SK-N-DZ (cell line): ENCODE results near the gene UQCC3.
"Not testable (repeated sequence)": the region's sequence is repeated elsewhere in the genome, so short reads cannot be mapped to it uniquely, and the experiment has no call there.

ENCODE experiments used
- DNase-seq: peaks from one replicate; pipeline ENCODE4 v3.0.0-alpha.2; 2015; ENCODE audit warnings: low spot score

The UQCC3 gene

GRCh38 chr11:62665599-62666258 is 5.7 kb upstream of the UQCC3 start:
- peak; percentile 40 for DNase-seq

DNA sequence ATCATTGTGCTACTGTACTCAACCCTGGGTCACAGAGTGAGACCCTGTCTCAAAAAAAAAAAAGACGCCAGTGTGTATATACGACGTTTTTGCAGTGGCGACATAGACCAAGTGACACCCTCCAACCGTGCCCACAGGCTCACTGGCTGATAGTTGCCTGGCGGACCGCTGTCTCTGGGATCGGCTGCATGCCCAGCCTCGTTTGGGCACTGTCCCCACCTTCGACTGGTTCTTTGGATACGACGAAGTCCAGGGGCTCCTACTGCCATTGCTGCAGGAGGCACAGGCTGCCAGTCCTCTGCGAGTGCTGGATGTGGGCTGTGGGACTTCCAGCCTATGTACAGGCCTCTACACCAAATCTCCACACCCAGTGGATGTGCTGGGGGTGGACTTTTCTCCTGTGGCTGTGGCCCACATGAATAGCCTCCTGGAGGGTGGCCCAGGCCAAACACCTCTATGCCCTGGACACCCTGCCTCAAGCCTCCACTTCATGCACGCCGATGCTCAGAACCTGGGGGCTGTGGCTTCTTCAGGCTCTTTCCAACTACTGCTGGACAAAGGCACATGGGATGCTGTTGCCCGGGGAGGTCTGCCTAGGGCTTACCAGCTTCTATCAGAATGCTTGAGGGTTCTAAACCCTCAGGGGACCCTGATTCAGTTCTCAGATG is 5.1 kb upstream of the UQCC3 start:
- DNase-seq, result no peak

DNA sequence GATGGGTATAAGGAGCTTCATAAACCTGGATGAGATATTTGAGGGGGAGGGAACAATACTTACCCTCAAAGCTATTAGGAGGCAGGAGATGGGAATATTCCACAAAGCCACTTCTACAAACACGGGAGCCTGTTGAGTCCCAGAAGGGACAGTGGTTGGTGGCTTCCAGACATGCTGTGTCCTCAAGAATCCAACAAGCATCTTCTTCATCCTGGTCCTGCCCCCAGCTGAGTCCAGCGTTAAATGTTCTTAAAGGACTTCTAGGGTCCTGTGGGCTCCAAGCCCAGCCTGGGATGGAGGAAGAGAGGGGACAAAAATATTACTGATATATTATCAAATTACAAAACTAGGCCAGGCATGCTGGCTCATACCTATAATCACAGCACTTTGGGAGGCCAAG is 4.0 kb upstream of the UQCC3 start:
- no peak for DNase-seq

- peak; percentile 30 for DNase-seq
These were observed 1.9 kb upstream of the UQCC3 start for GRCh38 chr11:62669420-62670161.

DNA sequence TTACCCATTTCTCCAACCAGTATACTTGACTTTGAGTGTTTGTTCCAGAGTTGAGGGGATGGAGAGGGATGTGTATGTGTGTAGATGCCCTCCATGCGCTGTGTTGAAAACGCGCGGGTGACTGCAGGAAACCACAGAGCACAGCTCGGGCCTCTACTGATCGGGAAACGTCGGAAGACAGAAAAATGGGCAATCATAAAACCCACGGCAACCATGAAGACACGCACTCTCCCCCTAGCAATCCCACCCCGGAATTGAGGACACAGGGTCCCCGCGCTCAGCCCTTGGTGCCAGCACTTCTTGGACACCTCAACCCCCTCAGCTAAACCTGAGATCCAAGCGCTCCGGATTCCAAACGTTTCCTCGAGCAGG is 251 bp upstream of the UQCC3 start:
- no peak for DNase-seq

DNA sequence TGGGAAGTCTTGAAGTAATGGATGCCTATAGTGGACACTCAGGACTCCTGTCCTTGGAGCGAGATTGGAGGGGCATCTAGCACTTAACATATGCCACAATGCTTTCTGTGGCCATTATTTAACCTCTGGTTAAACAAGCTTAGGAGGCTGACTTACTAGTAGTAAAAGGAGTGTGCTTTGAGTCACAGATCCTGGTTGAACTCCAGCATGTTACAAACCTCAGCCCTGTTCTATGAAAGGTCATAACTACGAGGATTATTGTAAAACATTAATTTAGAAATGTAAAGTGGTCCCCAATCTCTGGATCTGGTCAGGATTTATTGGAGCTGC is 1.7 kb downstream of the UQCC3 start:
- DNase-seq, result no peak

GRCh38 chr11:62675415-62675814 is 3.9 kb downstream of the UQCC3 start:
- DNase-seq, result not testable (repeated sequence)

DNA sequence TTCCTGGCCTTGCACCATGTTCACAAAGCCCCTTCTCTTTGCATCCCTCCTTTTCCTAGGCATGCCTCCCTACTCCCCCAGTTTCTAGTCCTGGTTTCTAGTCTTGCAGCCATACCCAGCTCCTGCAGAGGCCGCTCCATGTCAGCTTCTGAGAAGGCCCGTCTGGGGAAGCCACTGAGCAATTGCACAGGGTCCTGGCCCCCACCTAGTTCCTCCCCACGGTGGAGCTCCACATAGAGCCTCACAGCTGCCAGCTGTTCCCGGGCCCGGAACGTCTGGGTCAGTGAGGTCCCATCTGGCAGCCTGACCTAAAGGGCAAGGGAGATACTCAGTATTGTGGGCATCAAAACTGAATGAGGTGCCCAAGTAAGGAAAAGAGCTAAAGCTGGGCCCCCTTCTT is 5.2 kb downstream of the UQCC3 start:
- DNase-seq, result no peak

DNA sequence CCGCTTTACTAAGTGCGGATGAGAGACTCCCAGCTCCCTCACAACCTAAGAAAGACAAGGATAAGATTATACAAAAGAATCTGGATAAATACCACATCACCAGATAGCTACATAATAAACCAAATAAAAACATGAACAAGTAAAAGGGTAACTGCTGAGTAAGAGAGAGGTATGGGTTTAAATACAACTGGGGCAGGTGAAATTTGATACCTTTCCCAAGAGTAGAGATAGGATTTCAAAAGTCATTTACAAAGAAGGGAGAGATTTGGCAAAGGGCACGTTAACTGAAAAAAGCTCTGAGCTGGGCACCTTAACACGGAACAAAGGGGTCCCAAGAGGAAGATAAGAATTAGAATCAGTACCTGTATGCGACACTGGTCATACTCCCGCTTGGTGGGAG is 5.7 kb downstream of the UQCC3 start:
- no peak for DNase-seq

DNA sequence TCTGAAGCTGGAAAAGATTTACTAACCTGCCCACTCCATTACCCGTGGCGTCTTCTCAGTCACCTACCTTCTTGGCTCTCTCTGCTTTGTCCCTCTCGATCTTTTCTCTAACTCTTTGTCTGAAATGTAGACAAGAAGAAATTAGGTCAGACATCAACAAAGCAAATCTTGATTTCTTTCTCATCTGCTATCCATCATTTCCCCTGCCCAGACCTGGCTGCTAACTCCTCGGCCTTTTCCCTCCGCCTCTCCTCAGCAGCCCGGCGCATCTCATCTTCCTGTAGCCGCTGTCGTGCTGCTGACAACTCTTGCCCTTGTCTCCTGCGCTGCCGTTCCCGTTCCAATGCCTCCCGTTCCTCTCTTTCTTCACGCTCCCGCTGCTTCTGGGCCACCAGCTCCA is 6.2 kb downstream of the UQCC3 start:
- no peak for DNase-seq

- DNase-seq, result no peak
These were observed 6.9 kb downstream of the UQCC3 start for GRCh38 chr11:62678433-62678769.

DNA sequence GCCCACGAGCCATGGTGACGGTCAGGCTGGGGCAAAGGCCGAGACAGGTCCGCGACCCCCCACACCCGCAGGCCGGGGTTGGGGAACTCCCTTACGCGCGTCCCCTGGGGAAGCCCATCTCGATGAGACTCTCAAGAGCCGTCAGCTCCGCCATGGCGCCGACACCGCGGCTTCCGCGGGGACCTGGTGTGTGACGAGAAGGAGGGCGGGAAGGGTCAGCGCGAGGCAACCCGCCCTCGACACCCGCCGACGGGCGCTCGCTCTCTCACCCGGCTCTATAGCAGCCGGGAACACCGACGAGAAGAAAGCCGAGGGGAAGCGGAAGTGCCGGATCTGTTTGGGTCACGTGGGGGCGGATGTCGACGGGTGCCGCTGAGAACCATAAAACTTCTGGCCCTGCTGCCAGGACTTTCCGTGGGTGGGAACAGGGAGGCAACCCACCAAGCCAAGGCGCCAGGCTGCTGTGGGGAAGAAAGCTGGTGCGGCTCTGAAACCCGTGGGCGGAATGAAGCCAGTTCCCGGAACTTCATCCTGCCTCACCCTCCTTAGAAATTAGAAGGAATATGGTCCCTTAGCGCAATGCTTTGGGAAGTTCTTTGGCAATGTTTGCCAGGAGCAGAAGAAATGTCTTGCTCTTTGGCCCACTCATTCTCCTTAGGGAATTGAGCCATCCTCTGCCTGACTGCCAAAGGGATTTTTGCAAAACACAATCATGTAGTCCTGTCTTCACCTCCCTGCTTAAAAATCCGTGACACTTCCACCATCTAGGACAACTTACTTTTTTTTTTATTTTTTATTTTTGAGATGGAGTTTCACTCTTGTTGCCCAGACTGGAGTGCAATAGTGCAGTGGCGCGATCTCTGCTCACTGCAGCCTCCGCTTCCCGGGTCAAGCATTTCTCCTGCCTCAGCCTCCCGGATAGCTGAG is 7.6 kb downstream of the UQCC3 start, which contains the start of gene UBXN1:
Gene UBXN1 (minus strand): TSS at position 304 of the 927 bp plus-strand sequence. CDS start 150 bp downstream, at position 154.
- DNase-seq, result peak; percentile 90

DNA sequence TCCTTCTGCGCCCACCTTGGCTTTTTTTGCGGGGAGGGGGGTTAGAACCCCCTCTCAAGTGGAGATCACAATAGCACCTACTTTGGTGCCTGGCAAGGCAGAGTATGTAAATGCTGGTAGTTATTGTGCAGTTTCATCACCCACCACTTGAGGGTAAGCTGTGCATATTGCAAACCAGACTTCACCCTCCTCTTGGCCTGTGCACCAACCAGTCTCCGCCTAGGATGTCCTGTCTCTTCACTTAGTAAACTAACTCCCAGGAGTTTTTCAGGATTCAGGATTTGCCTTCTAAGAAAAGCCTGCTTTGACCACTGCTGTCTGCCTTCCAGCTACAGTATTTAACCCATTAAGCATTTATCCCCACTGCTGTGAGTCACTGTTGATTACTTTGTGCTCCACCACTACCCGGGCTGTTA is 9.4 kb downstream of the UQCC3 start:
- peak; percentile 79 for DNase-seq

- no peak for DNase-seq
These were observed 11.0 kb downstream of the UQCC3 start for GRCh38 chr11:62682518-62682917.

- DNase-seq, result no peak
These were observed 16.3 kb downstream of the UQCC3 start for GRCh38 chr11:62687508-62688396.

GRCh38 chr11:62688491-62688890 is 17.0 kb downstream of the UQCC3 start:
- no peak for DNase-seq

DNA sequence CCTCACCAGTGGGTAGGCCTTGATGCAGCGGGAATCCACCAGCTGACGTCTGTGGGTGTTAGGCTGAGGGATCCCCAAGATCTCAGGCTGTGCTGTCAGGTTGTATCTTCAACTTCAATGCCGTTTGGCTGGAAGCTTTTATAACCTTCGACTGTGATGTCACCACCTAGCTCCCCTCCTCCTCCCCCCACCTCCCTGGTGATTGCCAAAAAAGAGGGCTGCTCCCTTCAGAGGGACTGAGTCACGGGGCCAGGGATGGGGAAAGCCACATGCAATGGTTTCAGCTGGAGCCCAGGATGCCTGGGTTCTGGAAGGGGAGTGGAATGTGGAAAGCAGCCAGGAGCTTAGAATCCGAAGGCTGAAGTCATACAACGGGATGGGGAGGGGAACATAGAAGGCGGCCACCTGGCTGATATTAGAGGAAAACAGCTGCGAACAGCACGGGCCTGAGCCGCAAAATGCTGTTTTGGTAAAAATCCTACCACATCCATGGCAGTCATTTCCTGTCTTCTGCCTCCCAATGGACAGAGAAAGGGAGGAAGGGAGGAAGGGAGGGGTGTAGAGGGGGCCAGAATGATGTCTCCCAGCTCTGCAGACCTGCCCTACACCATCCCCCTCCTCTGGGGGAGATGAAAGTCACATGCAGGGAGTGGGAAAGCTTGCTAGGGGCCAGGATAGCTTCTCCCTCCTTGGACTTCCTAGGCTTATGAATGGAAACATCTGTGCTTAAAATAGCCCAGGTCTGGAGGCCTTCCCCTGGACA is 18.1 kb downstream of the UQCC3 start, which contains the start of gene LRRN4CL:
Gene LRRN4CL (minus strand): TSS at position 110 of the 763 bp plus-strand sequence. CDS start 1,022 bp downstream, outside the sequence.
- DNase-seq, result no peak

GRCh38 chr11:62693624-62694023 is 22.2 kb downstream of the UQCC3 start:
- DNase-seq, result not testable (repeated sequence)

GRCh38 chr11:62694455-62695167 is 23.1 kb downstream of the UQCC3 start:
- DNase-seq, result peak; percentile 82
